ENCODE results near the gene SBF2. TPM values are rescaled to one million over a fixed set of nuclear protein-coding genes. Genes with fewer than 3 reads are reported as not detected.

The SBF2 gene
- total RNA-seq, 5 donors from 2014 or later (not counting 1 experiment from before 2014, with no cell fraction given): 9.5 to 23.5 (median 13.0) TPM

DNA sequence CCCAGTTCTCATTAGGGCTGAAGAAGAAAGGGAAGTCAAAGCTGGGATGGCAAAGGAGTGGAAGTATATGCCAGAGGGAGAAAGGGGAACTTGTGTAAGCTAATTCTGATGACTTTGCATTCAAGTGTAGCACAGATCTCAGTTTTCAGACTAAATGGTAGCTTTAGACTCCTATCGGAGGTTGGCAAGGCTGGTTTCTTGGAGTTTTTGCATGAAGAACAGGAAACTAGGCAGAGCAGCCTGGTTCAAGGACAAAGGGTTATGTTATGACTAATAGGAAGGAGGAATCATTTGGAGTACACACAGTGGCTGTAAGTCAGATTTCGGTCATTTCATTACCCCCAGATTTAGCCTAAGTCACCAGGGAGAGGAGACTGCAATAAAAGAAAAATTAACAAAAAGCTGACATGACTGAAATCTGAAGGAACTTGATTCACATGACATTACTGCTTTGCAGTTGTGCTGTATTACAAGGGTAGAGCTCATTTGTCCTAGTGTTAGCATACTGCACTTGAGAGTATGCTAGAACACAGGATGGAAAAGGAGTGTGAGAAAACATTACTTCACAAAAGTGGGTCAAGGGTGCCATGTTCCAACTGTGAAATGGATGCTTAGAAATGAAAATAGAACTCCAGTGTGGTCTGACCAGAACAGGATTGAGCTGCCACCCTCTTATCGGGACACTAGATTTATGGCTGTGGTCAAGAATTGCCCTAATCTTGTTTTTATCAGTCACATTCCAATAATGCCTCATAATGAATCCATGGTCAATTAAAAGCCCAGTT, 34.5 kb upstream of the SBF2 start:
- Histone ChIP-seq H3K27me3 (replicated peaks in 1 of 2; ENCODE audit: control insufficient read depth in 2 of 2, extremely low read depth in 1 of 2, insufficient read depth in 2 of 2, low read length in 1 of 2) (peaks cover 0 to 5% of the 10 kb centered on the region in 2 experiments), H3K36me3 (ENCODE audit: control insufficient read depth in 2 of 2, extremely low read depth in 1 of 2, insufficient read depth in 1 of 2, low read length in 1 of 2) (no peaks in the 10 kb centered on the region), H3K4me1 (ENCODE audit: control insufficient read depth in 1 of 2, extremely low read depth in 1 of 2, insufficient read depth in 2 of 2, low read length in 2 of 2) (no peaks in the 10 kb centered on the region), H3K27ac (ENCODE audit: low read length) (no peak overlapping the region), H3K4me3 (ENCODE audit: control insufficient read depth in 1 of 2, extremely low read depth in 1 of 2, low read length in 1 of 2) (no peak overlapping the region), H3K9me3 (no peaks in the 10 kb centered on the region)
- POLR2A ChIA-PET: no interaction called here
- WGBS (ENCODE audit: insufficient coverage): 67% methylated on average over 1 of the region's 3 CpGs
- H3K4me1 Mint-ChIP-seq: no peaks in the 10 kb centered on the region
- no peaks in the 10 kb centered on the region for H3K36me3 Mint-ChIP-seq
- no peak for ATAC-seq (replicated peaks in 1 of 4)
- H3K4me3 Mint-ChIP-seq: no peak overlapping the region
- CTCF ChIA-PET: interaction anchor here in 1 of 2 donors (0.7 to 1.6 kb wide), 2 partner anchors 147 to 230 kb away, joined by 3 read pairs; no protein-coding TSS in a partner anchor
- DNase-seq: no peak
- no peak overlapping the region for H3K27ac Mint-ChIP-seq
- H3K9me3 Mint-ChIP-seq: no peaks in the 10 kb centered on the region
- peaks cover 8 to 11% of the 10 kb centered on the region in 2 donors for H3K27me3 Mint-ChIP-seq

DNA sequence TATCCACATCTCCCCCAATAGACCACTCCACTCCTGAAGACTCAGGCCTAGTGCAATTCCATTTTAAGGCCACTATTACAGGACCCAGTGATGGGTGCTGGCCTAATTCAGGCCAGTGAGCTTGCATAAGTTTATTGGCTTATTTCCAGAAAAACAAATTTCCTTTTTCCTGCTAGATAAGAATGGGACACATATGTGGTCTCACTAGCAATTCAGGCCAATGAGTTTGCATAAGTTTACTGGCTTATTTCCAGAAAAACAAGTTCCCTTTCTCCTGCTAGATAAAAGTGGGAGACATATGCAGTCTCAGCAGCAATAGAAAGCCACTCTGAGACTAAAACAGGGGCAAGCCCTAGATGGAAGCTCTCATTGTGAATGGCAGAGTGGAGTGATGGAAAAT, 33.2 kb upstream of the SBF2 start:
- Histone ChIP-seq H3K9me3 (no peaks in the 10 kb centered on the region), H3K36me3 (ENCODE audit: control insufficient read depth in 2 of 2, extremely low read depth in 1 of 2, insufficient read depth in 1 of 2, low read length in 1 of 2) (no peaks in the 10 kb centered on the region), H3K27ac (ENCODE audit: low read length) (no peak overlapping the region), H3K4me3 (ENCODE audit: control insufficient read depth in 1 of 2, extremely low read depth in 1 of 2, low read length in 1 of 2) (no peak overlapping the region), H3K27me3 (replicated peaks in 1 of 2; ENCODE audit: control insufficient read depth in 2 of 2, extremely low read depth in 1 of 2, insufficient read depth in 2 of 2, low read length in 1 of 2) (peaks cover 0 to 5% of the 10 kb centered on the region in 2 experiments), H3K4me1 (ENCODE audit: control insufficient read depth in 1 of 2, extremely low read depth in 1 of 2, insufficient read depth in 2 of 2, low read length in 2 of 2) (peaks cover 0 to 2% of the 10 kb centered on the region in 2 experiments)
- no peak overlapping the region for H3K4me3 Mint-ChIP-seq
- peaks cover 0 to 6% (median 5%) of the 10 kb centered on the region in 3 donors for H3K4me1 Mint-ChIP-seq
- POLR2A ChIA-PET: no interaction called here
- no peaks in the 10 kb centered on the region for H3K36me3 Mint-ChIP-seq
- no peak overlapping the region for H3K27ac Mint-ChIP-seq
- DNase-seq (no peak), ATAC-seq (replicated peaks in 1 of 4) (no peak)
- CTCF ChIA-PET: interaction anchor here in 1 of 2 donors (1.6 kb wide), 1 partner anchor 146 kb away, joined by 3 read pairs; no protein-coding TSS in a partner anchor
- peaks cover 15% of the 10 kb centered on the region in 2 donors for H3K27me3 Mint-ChIP-seq
- no peaks in the 10 kb centered on the region for H3K9me3 Mint-ChIP-seq

DNA sequence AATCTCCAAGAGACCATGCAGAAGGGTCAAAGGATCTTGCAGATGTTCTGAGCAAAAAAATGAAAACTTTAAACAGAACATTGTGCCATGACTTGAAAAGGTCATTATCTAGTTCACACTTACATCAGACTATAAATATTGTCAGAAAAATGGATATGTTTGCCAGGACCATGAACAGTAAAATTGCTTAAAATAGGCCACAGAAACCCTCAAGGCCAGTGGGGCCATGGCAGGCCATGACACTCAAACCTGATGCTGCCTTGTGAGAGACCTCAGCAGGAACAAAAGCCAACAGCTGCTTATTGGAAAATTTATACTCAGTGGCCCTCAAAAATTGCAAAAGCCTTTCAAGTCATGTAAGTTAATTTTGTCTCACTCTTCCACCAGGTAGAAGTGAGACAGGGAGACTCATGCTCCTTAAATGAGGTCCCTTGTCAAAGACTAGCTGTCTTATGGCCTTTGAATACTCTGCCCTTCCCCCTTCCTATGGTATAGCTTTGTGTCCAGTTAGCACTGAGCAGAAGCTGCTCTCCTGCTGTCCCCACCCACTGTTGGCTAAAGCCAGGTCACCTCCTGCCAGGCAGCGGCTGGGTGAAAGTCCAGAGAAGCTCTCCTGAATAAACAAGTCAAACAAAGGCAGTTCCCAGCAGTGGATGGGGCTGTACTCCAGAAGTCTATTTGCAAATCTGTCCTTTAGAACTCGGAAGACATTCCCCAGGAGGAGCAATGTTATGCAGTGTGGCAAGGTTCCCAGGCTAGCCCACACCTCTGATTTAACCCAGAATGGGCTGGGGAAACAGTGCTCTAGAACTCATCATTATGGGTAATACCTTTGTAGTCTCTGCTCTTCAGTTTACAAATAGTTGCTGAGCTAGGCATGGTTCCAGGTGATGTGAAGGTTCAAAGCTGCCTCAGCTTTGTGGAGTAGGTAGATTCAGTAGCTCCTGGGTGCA, 32.3 kb upstream of the SBF2 start:
- WGBS (ENCODE audit: insufficient coverage): 59% methylated on average over 2 of the region's 2 CpGs
- peaks cover 0 to 6% (median 5%) of the 10 kb centered on the region in 3 donors for H3K4me1 Mint-ChIP-seq
- peaks cover 0 to 2% of the 10 kb centered on the region in 2 experiments for H3K4me1 ChIP-seq (ENCODE audit: control insufficient read depth in 1 of 2, extremely low read depth in 1 of 2, insufficient read depth in 2 of 2, low read length in 2 of 2)
- H3K27ac ChIP-seq (ENCODE audit: low read length): no peak overlapping the region
- ChIA-PET CTCF (interaction anchor here in 1 of 2 donors (1.1 kb wide), 3 partner anchors 12 to 563 kb away, joined by 3 to 4 read pairs (median 3); no protein-coding TSS in a partner anchor), POLR2A (interaction anchor here in 1 of 2 donors (0.5 kb wide), 1 partner anchor 8 kb away, joined by 4 read pairs; no protein-coding TSS in a partner anchor)
- no peak overlapping the region for H3K4me3 Mint-ChIP-seq
- peaks cover 0 to 5% of the 10 kb centered on the region in 2 experiments for H3K27me3 ChIP-seq (replicated peaks in 1 of 2; ENCODE audit: control insufficient read depth in 2 of 2, extremely low read depth in 1 of 2, insufficient read depth in 2 of 2, low read length in 1 of 2)
- H3K27me3 Mint-ChIP-seq: peaks cover 13 to 15% of the 10 kb centered on the region in 2 donors
- H3K9me3 ChIP-seq: no peaks in the 10 kb centered on the region
- H3K4me3 ChIP-seq (ENCODE audit: control insufficient read depth in 1 of 2, extremely low read depth in 1 of 2, low read length in 1 of 2): no peak overlapping the region
- no peak for DNase-seq
- no peak overlapping the region for H3K27ac Mint-ChIP-seq
- no peaks in the 10 kb centered on the region for H3K9me3 Mint-ChIP-seq
- no peaks in the 10 kb centered on the region for H3K36me3 Mint-ChIP-seq
- no peaks in the 10 kb centered on the region for H3K36me3 ChIP-seq (ENCODE audit: control insufficient read depth in 2 of 2, extremely low read depth in 1 of 2, insufficient read depth in 1 of 2, low read length in 1 of 2)
- ATAC-seq (replicated peaks in 1 of 4): no peak

DNA sequence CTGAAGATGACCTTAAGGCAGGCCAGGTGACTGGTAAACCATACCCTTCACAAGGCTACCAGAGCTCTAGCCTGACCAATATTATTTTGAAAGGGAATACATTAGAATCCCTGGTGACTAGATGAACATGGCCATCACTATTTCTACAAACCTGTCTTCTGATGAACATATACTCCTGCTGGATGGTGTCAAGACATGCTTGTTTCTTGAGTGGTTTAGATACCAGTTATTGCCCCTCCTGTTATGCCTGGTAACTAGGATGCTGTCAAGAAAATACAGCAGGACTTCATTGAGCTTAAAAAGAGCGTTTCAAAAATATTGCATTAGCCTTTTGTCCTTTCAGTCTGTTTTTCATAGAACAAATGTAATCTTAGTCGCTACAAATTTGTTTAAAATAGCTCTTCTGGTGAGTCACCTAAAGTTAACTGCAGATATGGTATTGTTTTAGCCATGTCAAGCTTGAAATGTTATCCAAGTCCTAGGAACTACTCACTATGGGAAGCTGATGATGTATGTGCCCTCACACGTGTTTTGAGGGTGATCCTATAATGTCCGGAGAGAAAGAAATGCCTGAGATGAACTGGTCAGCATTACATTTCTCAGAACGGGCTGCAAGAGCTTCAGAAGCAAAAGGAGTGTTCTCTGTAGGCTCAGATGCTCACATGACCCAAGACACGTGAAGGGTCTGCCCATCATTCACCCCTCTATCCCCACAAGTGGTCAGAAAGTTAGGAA, 31.4 kb upstream of the SBF2 start:
- Mint-ChIP-seq H3K4me1 (peaks cover 0 to 6% (median 5%) of the 10 kb centered on the region in 3 donors), H3K27me3 (peaks cover 13 to 15% of the 10 kb centered on the region in 2 donors), H3K4me3 (no peak overlapping the region), H3K27ac (no peak overlapping the region), H3K9me3 (no peaks in the 10 kb centered on the region), H3K36me3 (no peaks in the 10 kb centered on the region)
- ChIA-PET POLR2A (no interaction called here), CTCF (interaction anchor here (0.6 to 1.1 kb wide), 7 partner anchors 11 to 787 kb away, joined by 3 to 5 read pairs (median 3); no protein-coding TSS in a partner anchor)
- peaks cover 0 to 2% of the 10 kb centered on the region in 2 experiments for H3K4me1 ChIP-seq (ENCODE audit: control insufficient read depth in 1 of 2, extremely low read depth in 1 of 2, insufficient read depth in 2 of 2, low read length in 2 of 2)
- ATAC-seq (replicated peaks in 1 of 4): no peak
- peaks cover 0 to 5% of the 10 kb centered on the region in 2 experiments for H3K27me3 ChIP-seq (replicated peaks in 1 of 2; ENCODE audit: control insufficient read depth in 2 of 2, extremely low read depth in 1 of 2, insufficient read depth in 2 of 2, low read length in 1 of 2)
- no peaks in the 10 kb centered on the region for H3K9me3 ChIP-seq
- 48% methylated on average over 3 of the region's 6 CpGs for WGBS (ENCODE audit: insufficient coverage)
- no peaks in the 10 kb centered on the region for H3K36me3 ChIP-seq (ENCODE audit: control insufficient read depth in 2 of 2, extremely low read depth in 1 of 2, insufficient read depth in 1 of 2, low read length in 1 of 2)
- DNase-seq: no peak
- H3K4me3 ChIP-seq (ENCODE audit: control insufficient read depth in 1 of 2, extremely low read depth in 1 of 2, low read length in 1 of 2): no peak overlapping the region
- H3K27ac ChIP-seq (ENCODE audit: low read length): no peak overlapping the region

DNA sequence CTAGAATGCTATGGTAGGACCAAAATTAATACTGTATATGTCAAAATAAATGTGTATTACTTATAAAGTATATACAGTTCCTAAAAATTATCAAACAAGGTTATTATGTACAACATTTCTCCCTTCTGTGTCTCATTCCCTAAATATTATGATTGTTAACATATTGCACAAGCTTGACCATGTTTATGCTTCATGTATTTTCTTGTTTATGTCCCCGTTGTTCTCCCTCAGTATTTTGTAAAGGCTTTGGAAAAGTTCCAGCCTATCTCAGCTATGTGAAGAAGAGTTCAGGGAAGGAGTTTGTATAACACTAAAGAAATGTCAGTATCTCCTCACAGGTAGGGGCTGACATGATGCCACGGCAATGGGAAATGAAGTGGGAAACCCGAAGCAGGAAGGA, 30.5 kb upstream of the SBF2 start:
- CTCF ChIA-PET: interaction anchor here (1.2 to 1.3 kb wide), 2 partner anchors 10 to 18 kb away, joined by 3 read pairs; no protein-coding TSS in a partner anchor
- no peaks in the 10 kb centered on the region for H3K9me3 Mint-ChIP-seq

More for the DNA sequence above, 30.5 kb upstream of the SBF2 start:
- Histone ChIP-seq H3K36me3 (ENCODE audit: control insufficient read depth in 2 of 2, extremely low read depth in 1 of 2, insufficient read depth in 1 of 2, low read length in 1 of 2) (no peaks in the 10 kb centered on the region), H3K4me1 (ENCODE audit: control insufficient read depth in 1 of 2, extremely low read depth in 1 of 2, insufficient read depth in 2 of 2, low read length in 2 of 2) (peaks cover 0 to 2% of the 10 kb centered on the region in 2 experiments), H3K27me3 (replicated peaks in 1 of 2; ENCODE audit: control insufficient read depth in 2 of 2, extremely low read depth in 1 of 2, insufficient read depth in 2 of 2, low read length in 1 of 2) (peaks cover 0 to 5% of the 10 kb centered on the region in 2 experiments), H3K9me3 (no peaks in the 10 kb centered on the region), H3K27ac (ENCODE audit: low read length) (no peak overlapping the region), H3K4me3 (ENCODE audit: control insufficient read depth in 1 of 2, extremely low read depth in 1 of 2, low read length in 1 of 2) (no peak overlapping the region)
- POLR2A ChIA-PET: no interaction called here
- WGBS (ENCODE audit: insufficient coverage): no CpG with 5 or more reads among the region's 3 CpGs
- Mint-ChIP-seq H3K27ac (no peak overlapping the region), H3K27me3 (peaks cover 10 to 15% of the 10 kb centered on the region in 2 donors), H3K4me3 (no peak overlapping the region), H3K4me1 (peaks cover 0 to 6% (median 5%) of the 10 kb centered on the region in 3 donors), H3K36me3 (no peaks in the 10 kb centered on the region)
- ATAC-seq (replicated peaks in 1 of 4) (no peak), DNase-seq (no peak)
